Measurements from ENCODE around the gene CEP20. TPM values are rescaled to one million over a fixed set of nuclear protein-coding genes. Genes with fewer than 3 reads are reported as not detected.

Gene CEP20
- total RNA-seq, 1 donor = 48.9 TPM

- H3K79me2 ChIP-seq (ENCODE audit: insufficient read depth, low read length) = no peaks in the 10 kb centered on the region
- no peaks in the 10 kb centered on the region for H3K4me1 ChIP-seq (ENCODE audit: insufficient read depth, low read length)
- peak; percentile 18 for DNase-seq (ENCODE audit: insufficient read length, low spot score, missing footprints)
- H3K9me3 ChIP-seq (ENCODE audit: low read depth, low read length) = no peaks in the 10 kb centered on the region
- H3K27me3 ChIP-seq (ENCODE audit: insufficient read depth, low read length) = peaks cover 9% of the 10 kb centered on the region
- H4K20me1 ChIP-seq (ENCODE audit: insufficient read depth, low read length) = no peaks in the 10 kb centered on the region
- no peak overlapping the region for H3K4me2 ChIP-seq (ENCODE audit: insufficient read depth, low read length)
- H3K4me3 ChIP-seq (ENCODE audit: insufficient read depth, low read length) = no peak overlapping the region
- TF ChIP-seq CTCF (IDR thresholded peaks at IDR 0.05; ENCODE audit: extremely low read depth, low read depth, low read length) = no peak
- no peak overlapping the region for H3K27ac ChIP-seq (ENCODE audit: low read depth, low read length)
- no peaks in the 10 kb centered on the region for H3K36me3 ChIP-seq (ENCODE audit: insufficient read depth, low read length)
- no peak overlapping the region for H2AFZ ChIP-seq (ENCODE audit: low read length)
These were observed 50.6 kb downstream of the CEP20 start for GRCh38 chr16:15837761-15838160.

GRCh38 chr16:15836965-15837611 is 51.3 kb downstream of the CEP20 start:
- Histone ChIP-seq H3K36me3 (ENCODE audit: insufficient read depth, low read length) (no peaks in the 10 kb centered on the region), H3K27ac (ENCODE audit: low read depth, low read length) (no peak overlapping the region), H3K4me1 (ENCODE audit: insufficient read depth, low read length) (no peaks in the 10 kb centered on the region), H3K9me3 (ENCODE audit: low read depth, low read length) (no peaks in the 10 kb centered on the region), H3K79me2 (ENCODE audit: insufficient read depth, low read length) (no peaks in the 10 kb centered on the region), H2AFZ (ENCODE audit: low read length) (no peak overlapping the region), H3K27me3 (ENCODE audit: insufficient read depth, low read length) (peaks cover 12% of the 10 kb centered on the region), H3K4me2 (ENCODE audit: insufficient read depth, low read length) (no peak overlapping the region), H4K20me1 (ENCODE audit: insufficient read depth, low read length) (no peaks in the 10 kb centered on the region), H3K4me3 (ENCODE audit: insufficient read depth, low read length) (no peak overlapping the region)
- no peak for TF ChIP-seq CTCF (IDR thresholded peaks at IDR 0.05; ENCODE audit: extremely low read depth, low read depth, low read length)
- DNase-seq (ENCODE audit: insufficient read length, low spot score, missing footprints) = no peak

GRCh38 chr16:15836074-15836473 is 52.3 kb downstream of the CEP20 start:
- no peak for TF ChIP-seq CTCF (IDR thresholded peaks at IDR 0.05; ENCODE audit: extremely low read depth, low read depth, low read length)
- Histone ChIP-seq H2AFZ (ENCODE audit: low read length) (no peak overlapping the region), H3K9me3 (ENCODE audit: low read depth, low read length) (no peaks in the 10 kb centered on the region), H3K27ac (ENCODE audit: low read depth, low read length) (no peak overlapping the region), H3K27me3 (ENCODE audit: insufficient read depth, low read length) (peaks cover 15% of the 10 kb centered on the region), H3K36me3 (ENCODE audit: insufficient read depth, low read length) (no peaks in the 10 kb centered on the region), H4K20me1 (ENCODE audit: insufficient read depth, low read length) (no peaks in the 10 kb centered on the region), H3K4me2 (ENCODE audit: insufficient read depth, low read length) (no peak overlapping the region), H3K4me1 (ENCODE audit: insufficient read depth, low read length) (no peaks in the 10 kb centered on the region), H3K4me3 (ENCODE audit: insufficient read depth, low read length) (no peak overlapping the region), H3K79me2 (ENCODE audit: insufficient read depth, low read length) (no peaks in the 10 kb centered on the region)
- DNase-seq (ENCODE audit: insufficient read length, low spot score, missing footprints) = no peak

- Histone ChIP-seq H3K4me2 (ENCODE audit: insufficient read depth, low read length) (no peak overlapping the region), H4K20me1 (ENCODE audit: insufficient read depth, low read length) (no peaks in the 10 kb centered on the region), H3K27ac (ENCODE audit: low read depth, low read length) (no peak overlapping the region), H3K36me3 (ENCODE audit: insufficient read depth, low read length) (no peaks in the 10 kb centered on the region), H3K27me3 (ENCODE audit: insufficient read depth, low read length) (peaks cover 17% of the 10 kb centered on the region), H3K9me3 (ENCODE audit: low read depth, low read length) (no peaks in the 10 kb centered on the region), H3K79me2 (ENCODE audit: insufficient read depth, low read length) (no peaks in the 10 kb centered on the region), H2AFZ (ENCODE audit: low read length) (no peak overlapping the region), H3K4me1 (ENCODE audit: insufficient read depth, low read length) (no peaks in the 10 kb centered on the region), H3K4me3 (ENCODE audit: insufficient read depth, low read length) (no peak overlapping the region)
- TF ChIP-seq CTCF (IDR thresholded peaks at IDR 0.05; ENCODE audit: extremely low read depth, low read depth, low read length) = no peak
- peak; percentile 10 for DNase-seq (ENCODE audit: insufficient read length, low spot score, missing footprints)
These were observed 53.1 kb downstream of the CEP20 start for GRCh38 chr16:15835136-15835878.
